IMR-90 (cell line): ENCODE results near the gene PRKN. TPM values are rescaled to one million over a fixed set of nuclear protein-coding genes. Genes with fewer than 3 reads are reported as not detected.

Experiments used
- ATAC-seq: fragments of 200-7000 bp; cut with Tn5 transposase; 2 replicates; pipeline ENCODE4 v1.9.1; 2020; ENCODE audit warnings: low read depth, mild to moderate bottlenecking, moderate library complexity
- BruUV-seq: library from RNA; stranded (reverse); fragments of 400-500 nt; replicated peaks from 2 replicates; lab custom pipeline; 2021; lab: Mats Ljungman, UMichigan
- CTCF ChIA-PET: fragments of 300-600 bp; formaldehyde crosslinking; extraction: SDS; loops from one replicate; lab custom pipeline; 2021; ENCODE audit warnings: antibody characterized with exemption; lab: Yijun Ruan, JAX
- POLR2A ChIA-PET: fragments of 300-600 bp; sonication (Branson Sonifier 250); formaldehyde crosslinking; loops from one replicate; lab custom pipeline; 2022; ENCODE audit warnings: antibody characterized with exemption; ENCODE audit not compliant: unreplicated experiment; lab: Charles Lee
- DNase-seq: peaks from one replicate; pipeline ENCODE4 v3.0.0; 2013
- H2AFZ ChIP-seq: replicated peaks from 2 replicates; pipeline ENCODE3; 2013; ENCODE audit warnings: low read length, mild to moderate bottlenecking; ENCODE audit not compliant: poor library complexity
- H2AK5ac ChIP-seq: 2 replicates; pipeline ENCODE4 v1.6.1; 2013; ENCODE audit warnings: low read depth, low read length, inconsistent platforms
- H2AK9ac ChIP-seq: replicated peaks from 2 replicates; pipeline ENCODE3; 2013; ENCODE audit warnings: mild to moderate bottlenecking, low read depth, low read length, moderate library complexity; ENCODE audit not compliant: poor library complexity
- H2BK120ac ChIP-seq: 2 replicates; pipeline ENCODE4 v1.6.1; 2013; ENCODE audit warnings: low read depth, low read length, inconsistent platforms
- H2BK15ac ChIP-seq: 3 replicates; pipeline ENCODE4 v1.6.1; 2013; ENCODE audit warnings: low read depth, low read length, inconsistent platforms
- H2BK20ac ChIP-seq: 2 replicates; pipeline ENCODE4 v1.6.1; 2013; ENCODE audit warnings: low read depth, mild to moderate bottlenecking, inconsistent platforms, low read length, moderate library complexity
- H2BK5ac ChIP-seq: 2 replicates; pipeline ENCODE4 v1.6.1; 2013; ENCODE audit warnings: mild to moderate bottlenecking, low read depth, low read length, inconsistent platforms; ENCODE audit not compliant: poor library complexity, severe bottlenecking
- H3K14ac ChIP-seq: replicated peaks from 2 replicates; pipeline ENCODE4 v1.6.1; 2013; ENCODE audit warnings: low read depth, low read length, inconsistent platforms
- H3K18ac ChIP-seq: 2 replicates; pipeline ENCODE4 v1.6.1; 2013; ENCODE audit warnings: low read depth, low read length, control low read depth
- H3K23ac ChIP-seq: 2 replicates; pipeline ENCODE4 v1.6.1; 2013; ENCODE audit warnings: low read depth, low read length, inconsistent platforms
- H3K27ac ChIP-seq: 2 replicates; pipeline ENCODE4 v1.5.1; 2013; ENCODE audit warnings: mild to moderate bottlenecking, control low read depth, low read length; ENCODE audit not compliant: insufficient read depth
- H3K27me3 ChIP-seq: 2 replicates; pipeline ENCODE4 v1.6.1; 2013; ENCODE audit warnings: low read length; ENCODE audit not compliant: control insufficient read depth, insufficient read depth
- H3K36me3 ChIP-seq: 2 replicates; pipeline ENCODE4 v1.6.1; 2013; ENCODE audit warnings: low read length, mixed read lengths; ENCODE audit not compliant: control insufficient read depth, insufficient read depth
- H3K4ac ChIP-seq: 2 replicates; pipeline ENCODE4 v1.6.1; 2013; ENCODE audit warnings: low read depth, low read length, inconsistent platforms
- H3K4me1 ChIP-seq: 2 replicates; pipeline ENCODE4 v1.6.1; 2013; ENCODE audit warnings: low read length, mixed read lengths; ENCODE audit not compliant: control insufficient read depth, insufficient read depth
- H3K4me2 ChIP-seq: 2 replicates; pipeline ENCODE4 v1.6.1; 2013; ENCODE audit warnings: low read depth, mild to moderate bottlenecking, control low read depth, low read length, moderate library complexity
- H3K4me3 ChIP-seq: 2 replicates; pipeline ENCODE4 v1.5.1; 2013; ENCODE audit warnings: low read depth, mild to moderate bottlenecking, control low read depth, low read length, moderate library complexity; ENCODE audit not compliant: insufficient read depth
- H3K56ac ChIP-seq: 2 replicates; pipeline ENCODE4 v1.6.1; 2013; ENCODE audit warnings: low read length, inconsistent platforms; ENCODE audit not compliant: insufficient read depth; ENCODE audit errors: extremely low read depth
- H3K79me1 ChIP-seq, 2 experiments: 2 replicates each; pipeline ENCODE4 v1.6.1; 2013; ENCODE audit warnings: low read length in 2 of 2, inconsistent platforms in 1 of 2, low read depth in 1 of 2
- H3K9ac ChIP-seq: 2 replicates; pipeline ENCODE4 v1.6.1; 2013; ENCODE audit warnings: low read depth, low read length, control low read depth
- H3K9me1 ChIP-seq: 2 replicates; pipeline ENCODE4 v1.6.1; 2013; ENCODE audit warnings: low read length, inconsistent platforms; ENCODE audit not compliant: insufficient read depth
- H3K9me3 ChIP-seq: 2 replicates; pipeline ENCODE4 v1.6.1; 2013; ENCODE audit warnings: low read length; ENCODE audit not compliant: control insufficient read depth, insufficient read depth
- H4K20me1 ChIP-seq: 2 replicates; pipeline ENCODE4 v1.6.1; 2013; ENCODE audit warnings: low read length, inconsistent platforms; ENCODE audit not compliant: insufficient read depth
- H4K5ac ChIP-seq: 2 replicates; pipeline ENCODE4 v1.6.1; 2013; ENCODE audit warnings: mild to moderate bottlenecking, low read depth, low read length, control low read depth
- H4K8ac ChIP-seq, 2 experiments: 2 replicates each; pipeline ENCODE4 v1.6.1; 2013; ENCODE audit warnings: low read depth in 2 of 2, low read length in 2 of 2, control low read depth in 1 of 2, inconsistent platforms in 1 of 2
- H4K91ac ChIP-seq: 2 replicates; pipeline ENCODE4 v1.6.1; 2013; ENCODE audit warnings: low read depth, low read length, inconsistent platforms; ENCODE audit not compliant: insufficient read depth
- FOS ChIP-seq: fragments of 150-350 bp; IDR thresholded peaks from 2 replicates; pipeline ENCODE4 v1.6.1; 2016; ENCODE audit warnings: low read depth, low read length
- MAFK ChIP-seq: IDR thresholded peaks from 2 replicates; pipeline ENCODE4 v1.6.1; 2012; ENCODE audit warnings: low read depth, low read length, improper control_type of control experiment
- MAZ ChIP-seq: IDR thresholded peaks from 2 replicates; pipeline ENCODE4 v1.6.1; 2012; ENCODE audit warnings: low read depth, mild to moderate bottlenecking, low read length, improper control_type of control experiment, moderate library complexity, borderline replicate concordance
- RFX5 ChIP-seq: IDR thresholded peaks from 2 replicates; pipeline ENCODE4 v1.8.0; 2012; ENCODE audit warnings: low read depth, mild to moderate bottlenecking, low read length, moderate library complexity
- SMC3 ChIP-seq: fragments of 150-350 bp; IDR thresholded peaks from 2 replicates; pipeline ENCODE4 v1.6.1; 2016; ENCODE audit warnings: low read depth, mild to moderate bottlenecking, antibody characterized with exemption, low read length, moderate library complexity
- USF2 ChIP-seq: fragments of 150-350 bp; IDR thresholded peaks from 2 replicates; pipeline ENCODE4 v1.6.1; 2017; ENCODE audit warnings: mild to moderate bottlenecking, antibody characterized with exemption, low read length, low read depth
- WGBS, 2 experiments: methylation state at CpG; one replicate each; pipeline versions ENCODE4 v1.1.5 to v1.1.7; 2013; ENCODE audit warnings: missing lambda C conversion rate in 2 of 2; ENCODE audit not compliant: insufficient read length in 1 of 2; ENCODE audit errors: extremely low coverage in 2 of 2; 5-methylcytosine and 5-hydroxymethylcytosine counted together
- dilution Hi-C: fragments of 300-500 bp; cut with HindIII; formaldehyde crosslinking; loops from one replicate; pipeline ENCODE4 v1.14.3; 2018; ENCODE audit warnings: low sequenced_read_pairs; ENCODE audit not compliant: unreplicated experiment
- in situ Hi-C: fragments of 300-500 bp; cut with MboI; formaldehyde crosslinking; loops from 3 replicates; pipeline ENCODE4 v1.14.3; 2019; ENCODE audit warnings: low sequenced_read_pairs, inconsistent platforms, mixed read lengths
- intact Hi-C: fragments of 100-400 bp; cut with micrococcal nuclease; formaldehyde crosslinking; loops from 2 replicates; pipeline ENCODE4 v1.10.0; 2022
- polyA plus RNA-seq, 3 experiments: library from polyadenylated mRNA; depleted of rRNA; stranded (reverse); fragments of >200 nt; gene quantifications; 2 replicates each; pipeline ENCODE4 v1.2.3, GENCODE V29; 2012; ENCODE audit warnings: low replicate concordance in 1 of 3
- total RNA-seq: library from RNA; depleted of rRNA; stranded (reverse); fragments of >200 nt; gene quantifications from 2 replicates; pipeline ENCODE4 v1.2.3, GENCODE V29; 2012

Gene PRKN
- total and polyA plus RNA-seq, 2 of the 4 experiments (the other 2 are of a cell fraction), result 0.15 to 0.18 TPM

GRCh38 chr6:161663682-161664081 is 1063.9 kb downstream of the PRKN start:
- H3K27me3 ChIP-seq, result no peaks in the 10 kb centered on the region
- CTCF ChIA-PET, result no interaction called here
- H3K79me1 ChIP-seq, result no peaks in the 10 kb centered on the region
- no peak overlapping the region for H3K9ac ChIP-seq
- H2BK15ac ChIP-seq, result no peak overlapping the region
- no peak overlapping the region for H3K4me2 ChIP-seq
- no peaks in the 10 kb centered on the region for H3K36me3 ChIP-seq
- no peaks in the 10 kb centered on the region for H4K20me1 ChIP-seq
- no peak overlapping the region for H3K56ac ChIP-seq
- H4K5ac ChIP-seq, result no peak overlapping the region
- WGBS, 2 experiments, result no CpG with 5 or more reads among the region's 8 CpGs
- H2BK120ac ChIP-seq, result no peak overlapping the region
- in situ Hi-C loops (no loop called here), intact Hi-C loops (no loop called here), dilution Hi-C loops (no loop called here)
- H3K4ac ChIP-seq, result no peak overlapping the region
- ATAC-seq, result no peak
- H3K18ac ChIP-seq, result no peak overlapping the region
- no peak for DNase-seq
- H3K9me3 ChIP-seq, result peaks cover 26% of the 10 kb centered on the region
- no peaks in the 10 kb centered on the region for H3K4me1 ChIP-seq
- H2BK20ac ChIP-seq, result no peak overlapping the region
- TF ChIP-seq FOS (no peak), RFX5 (no peak), SMC3 (no peak), MAZ (no peak), USF2 (no peak), MAFK (no peak)
- POLR2A ChIA-PET, result no interaction called here
- no peak overlapping the region for H4K8ac ChIP-seq
- H3K9me1 ChIP-seq, result no peaks in the 10 kb centered on the region
- no peak overlapping the region for H4K91ac ChIP-seq
- H2AK9ac ChIP-seq, result no peak overlapping the region
- no peak overlapping the region for H2AFZ ChIP-seq
- BruUV-seq, result no TSS peak
- H2AK5ac ChIP-seq, result no peak overlapping the region
- H3K23ac ChIP-seq, result no peak overlapping the region
- no peak overlapping the region for H3K27ac ChIP-seq
- no peak overlapping the region for H3K14ac ChIP-seq
- H3K4me3 ChIP-seq, result no peak overlapping the region
- H2BK5ac ChIP-seq, result no peak overlapping the region
